NCI-H2029 (cell line): ENCODE measurements around the gene GARNL3.

Experiments
- DNase-seq: peaks from one replicate; lab custom pipeline; 2025; lab: John Stamatoyannopoulos, UW

GARNL3 gene

GRCh38 chr9:127405344-127406125 is 141.0 kb downstream of the GARNL3 start:
- DNase-seq: no peak

- no peak for DNase-seq
Observed at GRCh38 chr9:127406799-127407491, 142.4 kb downstream of the GARNL3 start.

GRCh38 chr9:127407492-127407843 is 142.9 kb downstream of the GARNL3 start:
- no peak for DNase-seq

- DNase-seq: no peak
Observed at GRCh38 chr9:127411122-127411521, 146.5 kb downstream of the GARNL3 start.

GRCh38 chr9:127415141-127415540 is 150.6 kb downstream of the GARNL3 start:
- DNase-seq: no peak

GRCh38 chr9:127415657-127416056 is 151.1 kb downstream of the GARNL3 start:
- DNase-seq: no peak

- DNase-seq: peak; percentile 35
Observed at GRCh38 chr9:127417131-127418036, 152.8 kb downstream of the GARNL3 start.

- DNase-seq: peak; percentile 24
Observed at GRCh38 chr9:127418037-127418471, 153.5 kb downstream of the GARNL3 start.

GRCh38 chr9:127419348-127419747 is 154.8 kb downstream of the GARNL3 start:
- no peak for DNase-seq

- DNase-seq: no peak
Observed at GRCh38 chr9:127421057-127421456, 156.5 kb downstream of the GARNL3 start.

- DNase-seq: no peak
Observed at GRCh38 chr9:127422133-127422782, 157.7 kb downstream of the GARNL3 start.

- DNase-seq: no peak
Observed at GRCh38 chr9:127422787-127423186, 158.2 kb downstream of the GARNL3 start.

- DNase-seq: no peak
Observed at GRCh38 chr9:127423476-127423933, 158.9 kb downstream of the GARNL3 start.

GRCh38 chr9:127423934-127424675 is 159.5 kb downstream of the GARNL3 start, which contains the start of gene ZNF79:
Gene ZNF79 (plus strand): TSS chr9:127424382. CDS start chr9:127424788, 406 bp downstream.
- peak; percentile 85 for DNase-seq

- DNase-seq: no peak
Observed at GRCh38 chr9:127424676-127424999, 160.1 kb downstream of the GARNL3 start.

GRCh38 chr9:127426756-127427155 is 162.2 kb downstream of the GARNL3 start:
- no peak for DNase-seq

- DNase-seq: no peak
Observed at GRCh38 chr9:127428348-127428747, 163.8 kb downstream of the GARNL3 start.

GRCh38 chr9:127430415-127430814 is 165.8 kb downstream of the GARNL3 start:
- DNase-seq: no peak

- no peak for DNase-seq
Observed at GRCh38 chr9:127437497-127438264, 173.1 kb downstream of the GARNL3 start.

- no peak for DNase-seq
Observed at GRCh38 chr9:127438394-127438793, 173.8 kb downstream of the GARNL3 start.
